H9 (cell line): ENCODE measurements around the gene DUSP28. TPM values are rescaled to one million over a fixed set of nuclear protein-coding genes. Genes with fewer than 3 reads are reported as not detected.

ENCODE experiments used
- DNase-seq: peaks from one replicate; pipeline ENCODE4 v3.0.0-alpha.2; 2017
- H2AFZ ChIP-seq: one replicate; pipeline ENCODE4 v1.6.1; 2013; ENCODE audit warnings: mild to moderate bottlenecking, low read length, control low read depth, moderate library complexity
- H2AK5ac ChIP-seq: 2 replicates; pipeline ENCODE4 v1.6.1; 2013; ENCODE audit warnings: low read length, control low read depth, mixed read lengths; ENCODE audit not compliant: insufficient read length
- H2BK120ac ChIP-seq: one replicate; pipeline ENCODE4 v1.6.1; 2013; ENCODE audit warnings: low read depth, mild to moderate bottlenecking, low read length, control low read depth, inconsistent platforms; ENCODE audit not compliant: poor library complexity, severe bottlenecking
- H2BK12ac ChIP-seq: 2 replicates; pipeline ENCODE4 v1.6.1; 2013; ENCODE audit warnings: low read length, control low read depth, mixed read lengths, low read depth; ENCODE audit not compliant: insufficient read length
- H2BK15ac ChIP-seq: 2 replicates; pipeline ENCODE4 v1.6.1; 2013; ENCODE audit warnings: low read depth, low read length, control low read depth
- H2BK20ac ChIP-seq: one replicate; pipeline ENCODE4 v1.6.1; 2013; ENCODE audit warnings: low read depth, mild to moderate bottlenecking, low read length, control low read depth, inconsistent platforms; ENCODE audit not compliant: poor library complexity, severe bottlenecking
- H2BK5ac ChIP-seq: 2 replicates; pipeline ENCODE4 v1.6.1; 2013; ENCODE audit warnings: low read length, control low read depth, mixed read lengths; ENCODE audit not compliant: insufficient read length
- H3K14ac ChIP-seq: 2 replicates; pipeline ENCODE4 v1.6.1; 2013; ENCODE audit warnings: low read length, control low read depth; ENCODE audit not compliant: insufficient read depth
- H3K18ac ChIP-seq: 2 replicates; pipeline ENCODE4 v1.6.1; 2013; ENCODE audit warnings: low read depth, mild to moderate bottlenecking, mixed read lengths, low read length, control low read depth; ENCODE audit not compliant: insufficient read length
- H3K23ac ChIP-seq: 2 replicates; pipeline ENCODE4 v1.6.1; 2013; ENCODE audit warnings: low read length, control low read depth, mixed read lengths, low read depth; ENCODE audit not compliant: insufficient read length
- H3K23me2 ChIP-seq: 2 replicates; pipeline ENCODE4 v1.6.1; 2013; ENCODE audit warnings: low read depth, mild to moderate bottlenecking, mixed read lengths, low read length, control low read depth; ENCODE audit not compliant: insufficient read length, poor library complexity, severe bottlenecking
- H3K27ac ChIP-seq: 2 replicates; pipeline ENCODE4 v1.5.1; 2013; ENCODE audit warnings: low read length, control low read depth, mixed read lengths, low read depth; ENCODE audit not compliant: insufficient read length
- H3K27me3 ChIP-seq: 2 replicates; pipeline ENCODE4 v1.6.1; 2013; ENCODE audit warnings: low read length, control low read depth, inconsistent platforms; ENCODE audit not compliant: insufficient read depth
- H3K4ac ChIP-seq: 2 replicates; pipeline ENCODE4 v1.6.1; 2013; ENCODE audit warnings: low read depth, mild to moderate bottlenecking, control low read depth, inconsistent platforms, low read length, moderate library complexity
- H3K4me1 ChIP-seq: 2 replicates; pipeline ENCODE4 v1.6.1; 2013; ENCODE audit warnings: low read length, control low read depth, inconsistent platforms; ENCODE audit not compliant: insufficient read depth
- H3K4me2 ChIP-seq: 2 replicates; pipeline ENCODE4 v1.6.1; 2013; ENCODE audit warnings: low read length, control low read depth, mixed read lengths; ENCODE audit not compliant: insufficient read length, insufficient read depth
- H3K56ac ChIP-seq: 2 replicates; pipeline ENCODE4 v1.6.1; 2013; ENCODE audit warnings: low read depth, mild to moderate bottlenecking, mixed read lengths, low read length, control low read depth; ENCODE audit not compliant: insufficient read length
- H3K79me1 ChIP-seq: 2 replicates; pipeline ENCODE4 v1.6.1; 2013; ENCODE audit warnings: low read depth, mild to moderate bottlenecking, moderate library complexity, low read length, control low read depth, inconsistent platforms; ENCODE audit not compliant: insufficient read depth, poor library complexity, severe bottlenecking
- H3K79me2 ChIP-seq: 2 replicates; pipeline ENCODE4 v1.6.1; 2013; ENCODE audit warnings: low read length, control low read depth, inconsistent platforms; ENCODE audit not compliant: insufficient read depth
- H3K9ac ChIP-seq: 2 replicates; pipeline ENCODE4 v1.6.1; 2013; ENCODE audit warnings: low read length, control low read depth, mixed read lengths; ENCODE audit not compliant: insufficient read length; ENCODE audit errors: extremely low read depth
- H3K9me3 ChIP-seq: one replicate; pipeline ENCODE4 v1.6.1; 2013; ENCODE audit warnings: low read depth, low read length, inconsistent platforms; ENCODE audit not compliant: control insufficient read depth
- H3T11ph ChIP-seq: one replicate; pipeline ENCODE4 v1.6.1; 2013; ENCODE audit warnings: mild to moderate bottlenecking, low read length, control low read depth, inconsistent platforms
- H4K20me1 ChIP-seq: one replicate; pipeline ENCODE4 v1.6.1; 2013; ENCODE audit not compliant: control insufficient read depth, insufficient read length, insufficient read depth
- H4K5ac ChIP-seq: 2 replicates; pipeline ENCODE4 v1.6.1; 2013; ENCODE audit warnings: low read depth, mild to moderate bottlenecking, mixed read lengths, low read length, control low read depth; ENCODE audit not compliant: insufficient read length
- H4K8ac ChIP-seq: replicated peaks from 2 replicates; pipeline ENCODE4 v1.6.1; 2013; ENCODE audit warnings: low read length, control low read depth, mixed read lengths, low read depth; ENCODE audit not compliant: insufficient read length
- H4K91ac ChIP-seq: 2 replicates; pipeline ENCODE4 v1.6.1; 2013; ENCODE audit warnings: low read depth, mild to moderate bottlenecking, moderate library complexity, mixed read lengths, low read length, control low read depth; ENCODE audit not compliant: insufficient read length
- H3K27ac Mint-ChIP-seq, 3 experiments: 2 replicates in 2 of 3; 3 replicates in 1 of 3; pipeline ENCODE4 v1.8.0; 2020 to 2021; ENCODE audit warnings: mixed read lengths in 3 of 3, mild to moderate bottlenecking in 1 of 3, moderate library complexity in 1 of 3
- H3K27me3 Mint-ChIP-seq: 2 replicates; pipeline ENCODE4 v1.8.0; 2021; ENCODE audit warnings: low read depth, mild to moderate bottlenecking, moderate library complexity, mixed read lengths
- H3K36me3 Mint-ChIP-seq, 3 experiments: 2 replicates in 2 of 3; 3 replicates in 1 of 3; pipeline ENCODE4 v1.8.0; 2020 to 2021; ENCODE audit warnings: low read depth in 3 of 3, mixed read lengths in 3 of 3; ENCODE audit not compliant: insufficient read depth in 1 of 3
- H3K4me1 Mint-ChIP-seq, 2 experiments: 2 replicates each; pipeline ENCODE4 v1.8.0; 2020; ENCODE audit warnings: mixed read lengths in 2 of 2
- H3K4me3 Mint-ChIP-seq, 2 experiments: 2 replicates in 1 of 2; 3 replicates in 1 of 2; pipeline ENCODE4 v1.8.0; 2020 to 2021; ENCODE audit warnings: mild to moderate bottlenecking in 2 of 2, mixed read lengths in 2 of 2, moderate library complexity in 1 of 2
- H3K9me3 Mint-ChIP-seq, 2 experiments: 2 replicates in 1 of 2; 3 replicates in 1 of 2; pipeline ENCODE4 v1.8.0; 2020; ENCODE audit warnings: mild to moderate bottlenecking in 2 of 2, mixed read lengths in 2 of 2, moderate library complexity in 1 of 2
- WGBS: extraction: QIAGEN DNeasy Blood & Tissue Kit; methylation state at CpG from one replicate; pipeline ENCODE4 v1.1.7; 2013; ENCODE audit warnings: missing lambda C conversion rate, low lambda C conversion rate, mixed read lengths; ENCODE audit not compliant: insufficient read length; ENCODE audit errors: extremely low coverage; 5-methylcytosine and 5-hydroxymethylcytosine counted together
- total RNA-seq: library from RNA; stranded (reverse); gene quantifications from 2 replicates; pipeline ENCODE4 v1.2.1, GENCODE V29; 2021
- TF ChIP-seq, protein P1 (sequence below): fragments of 200-600 bp; sonication (generic); conservative IDR thresholded peaks from 3 replicates; pipeline ENCODE4 v1.8.0; 2021; ENCODE audit warnings: antibody characterized with exemption, mild to moderate bottlenecking

The DUSP28 gene
- total RNA-seq, 1 experiment from 2014 or later = 1.6 TPM

DNA sequence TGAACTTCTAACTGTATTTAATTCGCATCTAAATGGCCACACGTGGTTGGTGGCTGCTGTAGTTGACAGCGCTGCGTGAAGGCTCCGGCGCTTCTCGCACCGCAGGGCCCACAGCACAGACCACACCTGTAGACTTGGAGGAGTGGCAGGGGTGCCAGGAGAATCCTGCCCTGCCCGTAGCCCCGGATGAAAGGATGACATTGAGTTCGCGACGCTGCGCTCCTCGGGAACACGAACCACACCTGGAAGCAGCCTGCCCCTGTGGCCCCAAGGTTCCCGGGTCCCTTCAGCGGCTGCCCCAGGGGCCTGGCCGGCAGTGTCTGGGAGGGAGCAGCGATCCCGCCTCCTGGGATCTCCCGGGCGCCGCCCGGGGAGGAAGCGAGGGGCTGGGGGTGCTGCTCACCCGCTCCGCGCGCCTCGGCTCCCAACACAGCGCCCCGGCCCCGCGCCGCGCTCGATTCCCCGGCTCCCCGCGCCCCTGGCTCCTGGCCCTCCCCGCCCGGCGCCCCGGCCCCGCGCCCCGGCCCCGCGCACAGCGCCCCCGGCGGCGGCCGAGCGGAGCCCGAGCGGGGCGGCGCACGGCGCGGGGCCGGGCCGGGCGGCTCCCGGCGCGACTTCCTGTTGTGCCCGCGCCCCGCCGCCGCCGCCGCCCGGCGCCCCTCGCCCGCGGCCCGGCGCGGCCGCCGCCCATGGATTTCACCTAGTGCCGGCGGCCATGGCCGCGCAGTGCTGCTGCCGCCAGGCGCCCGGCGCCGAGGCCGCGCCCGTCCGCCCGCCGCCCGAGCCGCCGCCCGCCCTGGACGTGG is 7.9 kb downstream of the DUSP28 start, which contains the start of gene RNPEPL1:
Gene RNPEPL1, plus strand, starts transcription at position 613 of the 806 bp plus-strand sequence. Its CDS starts 103 bp downstream, at position 716.
- H4K5ac ChIP-seq = no peak within 1 kb of the TSS
- no peak within 1 kb of the TSS for H2BK120ac ChIP-seq
- H3K79me2 ChIP-seq = no peaks in the 10 kb centered on the region; the same call in 1 of the 2 replicates
- H2AFZ ChIP-seq = no peak within 1 kb of the TSS
- no peak within 1 kb of the TSS for H3K4ac ChIP-seq
- H3K27me3 Mint-ChIP-seq = peaks cover 26% of the 10 kb centered on the region
- H2BK15ac ChIP-seq = no peak within 1 kb of the TSS
- no peaks in the 10 kb centered on the region for H3K79me1 ChIP-seq
- H3K9ac ChIP-seq = no peak within 1 kb of the TSS
- H3K4me2 ChIP-seq = peak within 1 kb of the TSS; percentile 59
- no peak for DNase-seq
- no peaks in the 10 kb centered on the region for H3K9me3 Mint-ChIP-seq
- peaks cover 0 to 6% (median 2%) of the 10 kb centered on the region in 3 experiments; a peak in 2 of 7 replicates for H3K36me3 Mint-ChIP-seq
- no peak within 1 kb of the TSS for H3T11ph ChIP-seq
- peaks cover 20% of the 10 kb centered on the region for H3K27me3 ChIP-seq
- peak within 1 kb of the TSS; percentile 72 to 84 for H3K4me3 Mint-ChIP-seq
- H3K27ac ChIP-seq = no peak within 1 kb of the TSS
- peaks cover 11% of the 10 kb centered on the region for H3K23me2 ChIP-seq
- no peaks in the 10 kb centered on the region for H4K20me1 ChIP-seq
- no peak within 1 kb of the TSS for H2AK5ac ChIP-seq
- no peak within 1 kb of the TSS for H3K23ac ChIP-seq
- WGBS = no CpG with 5 or more reads among the region's 106 CpGs
- no peak within 1 kb of the TSS for H2BK12ac ChIP-seq
- H3K14ac ChIP-seq = no peak within 1 kb of the TSS; the same call in 1 of the 2 replicates
- no peak within 1 kb of the TSS for H3K18ac ChIP-seq
- peaks cover 23 to 24% of the 10 kb centered on the region in 2 experiments for H3K4me1 Mint-ChIP-seq
- no peak within 1 kb of the TSS for H4K91ac ChIP-seq
- no peak within 1 kb of the TSS for H2BK20ac ChIP-seq
- H3K9me3 ChIP-seq = no peaks in the 10 kb centered on the region
- peaks cover 2% of the 10 kb centered on the region; the same call in 1 of the 2 replicates for H3K4me1 ChIP-seq
- H3K27ac Mint-ChIP-seq = no peak within 1 kb of the TSS; a peak in 1 of 7 replicates
- TF ChIP-seq, protein P1, sequence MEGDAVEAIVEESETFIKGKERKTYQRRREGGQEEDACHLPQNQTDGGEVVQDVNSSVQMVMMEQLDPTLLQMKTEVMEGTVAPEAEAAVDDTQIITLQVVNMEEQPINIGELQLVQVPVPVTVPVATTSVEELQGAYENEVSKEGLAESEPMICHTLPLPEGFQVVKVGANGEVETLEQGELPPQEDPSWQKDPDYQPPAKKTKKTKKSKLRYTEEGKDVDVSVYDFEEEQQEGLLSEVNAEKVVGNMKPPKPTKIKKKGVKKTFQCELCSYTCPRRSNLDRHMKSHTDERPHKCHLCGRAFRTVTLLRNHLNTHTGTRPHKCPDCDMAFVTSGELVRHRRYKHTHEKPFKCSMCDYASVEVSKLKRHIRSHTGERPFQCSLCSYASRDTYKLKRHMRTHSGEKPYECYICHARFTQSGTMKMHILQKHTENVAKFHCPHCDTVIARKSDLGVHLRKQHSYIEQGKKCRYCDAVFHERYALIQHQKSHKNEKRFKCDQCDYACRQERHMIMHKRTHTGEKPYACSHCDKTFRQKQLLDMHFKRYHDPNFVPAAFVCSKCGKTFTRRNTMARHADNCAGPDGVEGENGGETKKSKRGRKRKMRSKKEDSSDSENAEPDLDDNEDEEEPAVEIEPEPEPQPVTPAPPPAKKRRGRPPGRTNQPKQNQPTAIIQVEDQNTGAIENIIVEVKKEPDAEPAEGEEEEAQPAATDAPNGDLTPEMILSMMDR = 0 out of 3 replicates have a peak, but pooled peaks have one; percentile 11
- no peak within 1 kb of the TSS for H2BK5ac ChIP-seq
- H4K8ac ChIP-seq = no peak within 1 kb of the TSS
- no peak within 1 kb of the TSS for H3K56ac ChIP-seq
